GM19238 (cell line): ENCODE results near the gene TM9SF1.
A peak's percentile ranks its signal among the peaks of the same experiment; 100 is the strongest.

ENCODE experiments used
- DNase-seq: peaks from one replicate; pipeline ENCODE4 v3.0.0; 2011; ENCODE audit warnings: low spot score; ENCODE audit not compliant: insufficient read length

TM9SF1 gene

GRCh38 chr14:24195186-24196070 lies at the start of gene TM9SF1:
TM9SF1 (minus strand) TSS chr14:24195441; CDS start chr14:24195019, 422 bp downstream.
- DNase-seq: peak; percentile 93

GRCh38 chr14:24243336-24243836 lies 48.1 kb upstream of the TM9SF1 start:
- no peak for DNase-seq

- DNase-seq: peak; percentile 94
Measured at GRCh38 chr14:24241829-24242443, 46.7 kb upstream of the TM9SF1 start.

DNA sequence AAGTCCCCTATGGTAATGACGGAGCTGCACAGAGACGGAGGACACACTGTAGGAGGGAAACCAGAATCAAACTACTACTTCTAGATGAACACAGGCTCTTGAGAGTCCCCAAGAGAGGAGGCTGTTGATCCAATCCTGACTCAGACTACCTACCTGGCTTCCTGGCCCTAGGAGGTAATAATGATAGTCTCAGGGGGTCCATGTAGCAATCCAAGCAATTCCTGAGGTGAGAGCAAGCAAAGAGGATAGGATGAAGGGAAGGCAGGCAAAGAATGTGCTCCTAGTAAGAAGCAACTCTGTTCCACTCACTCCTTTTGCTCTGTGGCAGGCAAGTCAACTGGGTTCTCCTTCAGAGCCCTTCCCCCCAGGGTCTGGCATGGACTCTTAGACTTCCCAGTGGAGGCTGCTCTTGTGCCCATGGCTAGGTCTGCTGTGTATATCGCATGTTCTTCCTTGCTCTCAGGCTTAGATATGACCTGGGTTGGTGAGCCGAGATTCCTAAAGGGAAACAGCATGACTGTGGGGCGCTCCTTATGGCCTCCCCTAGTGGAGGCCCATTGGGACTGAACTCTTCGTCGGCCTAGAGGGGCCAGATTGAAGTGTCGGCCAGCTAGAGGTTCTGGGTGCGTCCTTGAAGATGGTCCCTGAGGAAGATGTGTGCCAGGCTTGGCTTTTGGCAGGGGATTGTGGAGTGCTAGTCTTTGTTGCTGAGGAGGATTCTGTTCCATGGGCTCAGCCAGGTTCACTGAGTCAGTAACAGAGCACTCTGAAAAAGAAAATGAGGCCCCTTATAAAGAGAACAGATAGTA lies 45.1 kb upstream of the TM9SF1 start:
- no peak for DNase-seq

DNA sequence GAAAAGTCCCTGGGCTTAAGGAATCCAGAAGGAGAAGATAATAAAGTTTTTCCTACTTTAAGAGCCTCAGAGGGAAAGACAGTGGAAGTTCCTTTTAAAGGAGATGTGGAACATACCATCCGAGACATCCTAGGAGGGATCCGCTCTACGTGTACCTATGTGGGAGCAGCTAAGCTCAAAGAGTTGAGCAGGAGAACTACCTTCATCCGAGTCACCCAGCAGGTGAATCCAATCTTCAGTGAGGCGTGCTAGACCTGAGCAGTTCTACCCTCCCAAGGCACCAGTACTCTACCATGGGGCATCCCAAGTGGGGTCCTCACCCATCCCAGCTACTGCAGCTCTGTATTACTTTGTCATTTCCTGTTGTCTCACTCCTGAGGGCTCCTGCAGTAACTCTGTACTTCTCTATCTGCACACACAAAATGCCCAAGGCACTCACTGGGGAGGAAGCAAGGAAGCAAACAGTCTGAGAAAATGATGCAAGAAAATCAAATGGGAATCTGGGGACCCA lies 43.3 kb upstream of the TM9SF1 start:
- no peak for DNase-seq

DNA sequence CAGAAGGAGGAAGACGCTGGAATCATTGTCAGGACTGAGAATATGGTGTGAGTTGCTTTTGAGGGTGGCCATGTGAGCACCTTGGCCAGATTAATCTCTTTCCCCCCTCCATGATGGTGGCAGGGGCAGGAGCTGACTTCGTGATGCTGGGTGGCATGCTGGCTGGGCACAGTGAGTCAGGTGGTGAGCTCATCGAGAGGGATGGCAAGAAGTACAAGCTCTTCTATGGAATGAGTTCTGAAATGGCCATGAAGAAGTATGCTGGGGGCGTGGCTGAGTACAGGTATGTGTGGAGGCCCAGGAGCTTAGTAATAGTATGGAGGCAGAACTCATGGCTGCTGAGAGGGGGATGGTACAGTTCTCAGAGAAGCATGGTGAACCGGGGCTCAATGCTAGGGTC lies 42.9 kb upstream of the TM9SF1 start:
- DNase-seq: no peak

GRCh38 chr14:24237463-24237955 lies 42.3 kb upstream of the TM9SF1 start:
- no peak for DNase-seq

- DNase-seq: no peak
Measured at GRCh38 chr14:24236689-24237462, 41.6 kb upstream of the TM9SF1 start.

DNA sequence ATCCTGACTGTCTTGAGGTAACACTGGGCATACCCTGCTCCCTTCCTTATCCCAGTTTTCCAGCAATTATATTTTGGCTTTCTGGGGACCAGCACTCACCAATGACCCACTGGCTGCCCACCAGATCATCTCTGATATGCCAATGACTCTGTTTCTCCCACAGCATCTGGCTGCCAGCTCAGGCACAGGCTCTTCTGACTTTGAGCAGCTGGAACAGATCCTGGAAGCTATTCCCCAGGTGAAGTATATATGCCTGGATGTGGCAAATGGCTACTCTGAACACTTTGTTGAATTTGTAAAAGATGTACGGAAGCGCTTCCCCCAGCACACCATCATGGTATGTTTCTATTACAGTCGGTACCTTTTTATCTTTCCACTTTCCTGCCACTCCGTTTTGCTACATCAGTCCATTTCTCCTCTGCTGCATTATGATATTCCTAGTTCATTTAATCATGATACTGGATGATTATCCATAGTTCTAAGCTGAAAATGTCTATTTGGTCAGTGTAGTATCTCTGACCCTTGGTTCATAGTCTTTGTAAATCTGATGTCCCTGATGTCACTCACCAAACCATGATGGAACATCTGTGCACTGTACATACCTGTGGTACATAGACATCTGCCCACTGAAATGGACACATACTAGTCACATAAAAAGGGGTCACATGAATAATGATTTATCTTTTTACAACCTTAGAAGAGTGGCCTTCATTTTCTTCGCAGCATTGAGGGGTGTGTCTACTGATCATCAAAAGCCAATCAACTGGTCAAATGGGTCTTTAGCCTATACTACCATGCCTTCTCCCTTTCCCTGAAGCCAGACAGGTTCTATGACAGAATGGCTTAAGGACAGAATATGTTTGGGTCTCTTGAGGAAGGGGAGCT lies 40.8 kb upstream of the TM9SF1 start:
- DNase-seq: no peak

DNA sequence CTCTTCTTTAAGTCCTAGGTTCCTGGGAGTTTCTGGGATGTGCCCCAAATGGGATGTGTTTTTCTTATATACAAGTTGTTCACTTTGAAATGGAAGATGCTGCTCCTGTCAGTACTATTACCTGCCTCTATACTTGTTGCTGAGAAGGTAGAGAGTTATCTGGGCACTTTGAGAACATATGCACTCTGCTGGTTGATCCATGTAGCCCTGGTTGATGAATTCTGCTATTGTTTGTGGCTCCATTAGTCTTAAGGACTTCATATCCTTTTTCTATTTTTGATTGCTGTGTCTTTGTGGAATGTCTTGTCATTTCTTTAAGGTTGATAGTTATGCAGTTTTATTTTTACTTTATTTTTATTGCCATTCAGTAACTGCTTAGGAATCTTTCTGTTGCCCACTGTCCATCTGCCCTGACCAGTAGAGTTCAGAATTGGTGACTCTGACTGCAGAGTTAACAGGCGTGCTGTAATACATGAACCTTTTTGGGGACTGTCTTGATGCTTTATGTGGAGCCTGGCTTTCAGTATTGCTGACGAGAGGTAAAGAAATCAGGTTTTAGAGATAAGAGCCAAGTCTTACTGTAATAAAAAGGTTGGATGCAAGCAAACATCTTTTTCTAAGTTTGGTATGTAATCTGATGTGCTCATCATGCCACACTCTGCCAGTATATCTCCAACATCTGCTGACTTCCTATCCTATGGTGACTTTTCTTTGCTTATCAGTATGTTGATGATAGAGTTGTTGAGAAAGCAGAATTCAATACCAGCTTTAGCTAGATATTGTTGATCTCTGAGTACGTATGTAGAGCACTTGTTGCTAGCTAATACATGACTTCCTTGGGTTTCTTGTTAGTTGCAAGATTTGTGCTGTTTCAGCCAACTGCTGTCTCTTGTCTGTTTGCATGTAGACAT lies 39.1 kb upstream of the TM9SF1 start:
- DNase-seq: no peak

DNA sequence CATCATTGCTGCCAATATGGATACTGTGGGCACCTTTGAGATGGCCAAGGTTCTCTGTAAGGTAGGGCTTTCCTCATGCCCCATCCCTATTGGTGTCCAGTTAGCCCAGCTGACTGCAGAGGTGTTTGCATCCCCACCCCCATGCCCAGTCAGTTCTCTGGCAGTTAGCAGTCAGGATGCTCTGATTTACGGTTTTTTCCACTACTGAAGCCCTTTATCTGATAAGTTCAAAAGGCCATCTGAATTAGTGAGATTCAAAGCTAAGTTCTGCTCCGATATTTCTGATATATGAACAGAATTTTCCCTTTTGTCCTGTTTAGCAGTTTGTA lies 38.3 kb upstream of the TM9SF1 start:
- DNase-seq: no peak

DNA sequence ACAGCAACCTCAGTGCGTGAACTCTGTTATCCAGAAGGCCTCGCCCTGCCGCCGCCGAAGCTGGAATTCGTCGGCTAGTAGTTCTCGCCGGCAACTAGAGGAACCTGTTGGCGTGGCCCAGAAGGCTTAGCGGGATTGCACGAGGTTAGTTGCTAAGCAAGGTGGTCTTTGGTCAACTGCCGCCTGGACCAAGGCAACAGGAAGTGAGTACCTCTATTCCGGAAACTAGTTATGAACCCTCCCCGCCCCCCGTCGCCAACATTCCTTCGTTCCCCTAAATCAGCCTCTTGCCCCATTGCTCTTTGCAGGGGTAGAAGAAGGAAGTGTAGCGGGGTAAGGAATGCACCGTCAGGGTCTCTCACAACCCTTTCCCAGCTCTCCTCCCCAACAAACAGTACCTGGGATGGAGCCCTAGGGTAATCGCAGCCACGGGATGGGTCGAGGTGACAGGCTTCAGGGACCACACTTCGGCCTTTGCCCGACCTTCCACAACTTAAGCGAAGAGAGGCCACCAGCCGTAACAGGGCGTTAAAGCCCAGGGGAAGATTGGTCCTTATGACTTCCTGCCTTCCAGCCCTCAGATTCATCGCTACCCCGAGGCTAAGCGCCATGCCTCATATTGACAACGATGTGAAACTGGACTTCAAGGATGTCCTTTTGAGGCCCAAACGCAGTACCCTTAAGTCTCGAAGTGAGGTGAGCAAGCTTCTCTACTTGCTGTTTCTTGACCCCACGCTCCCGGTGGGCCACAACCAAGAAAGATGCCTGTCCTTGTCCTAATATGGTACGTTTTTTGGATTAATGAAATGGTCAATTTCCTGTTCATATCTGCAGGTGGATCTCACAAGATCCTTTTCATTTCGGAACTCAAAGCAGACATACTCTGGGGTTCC lies 37.6 kb upstream of the TM9SF1 start, which contains the start of gene GMPR2:
Gene GMPR2 (plus strand): TSS at position 285 of the 893 bp plus-strand sequence. CDS start 325 bp downstream, at position 610.
- DNase-seq: no peak

- peak; percentile 76 for DNase-seq
Measured at GRCh38 chr14:24232121-24232644, 36.9 kb upstream of the TM9SF1 start, which contains the start of gene NEDD8. NEDD8 (minus strand) TSS chr14:24232367; CDS start chr14:24232267, 100 bp downstream.

DNA sequence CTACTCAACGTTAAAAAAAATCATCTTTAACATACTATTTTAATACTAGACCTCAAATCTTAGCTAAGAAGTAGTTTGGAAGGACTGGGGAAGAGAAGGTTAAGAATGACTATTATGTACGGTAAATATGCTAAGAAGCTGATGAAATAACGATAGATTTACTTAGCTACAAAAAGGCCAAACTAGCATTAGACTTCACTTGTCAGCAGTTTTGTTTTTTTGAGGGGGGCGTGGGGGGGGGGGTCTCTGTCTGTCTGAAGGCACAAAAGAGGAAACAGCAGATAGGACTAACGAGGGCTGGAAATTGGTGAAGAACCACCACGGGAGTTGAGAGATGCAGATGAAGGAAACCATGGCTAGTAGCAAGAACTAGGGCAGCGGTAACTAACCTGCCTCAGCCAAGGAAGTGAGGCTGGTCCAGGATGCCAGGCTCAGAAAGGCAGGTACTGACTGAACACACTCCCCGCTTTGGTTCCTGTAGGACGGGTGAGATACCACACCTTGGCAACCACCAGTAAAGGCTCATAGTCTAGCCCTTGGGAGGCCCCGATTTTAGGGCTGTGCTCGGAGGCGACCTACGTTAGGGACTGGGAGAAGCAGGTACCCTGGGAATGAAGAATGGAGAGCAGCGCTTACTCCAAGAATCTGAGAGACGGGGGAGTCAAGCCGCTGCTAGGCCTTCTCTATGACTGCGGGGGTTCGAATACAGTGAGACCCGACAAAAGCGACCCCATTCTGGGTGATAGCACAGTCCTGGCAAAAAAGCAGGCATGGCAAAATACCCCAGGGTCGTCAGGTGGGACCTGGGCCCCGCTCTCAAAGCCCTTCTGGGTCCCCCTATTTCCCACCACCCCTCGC lies 36.3 kb upstream of the TM9SF1 start:
- DNase-seq: no peak

DNA sequence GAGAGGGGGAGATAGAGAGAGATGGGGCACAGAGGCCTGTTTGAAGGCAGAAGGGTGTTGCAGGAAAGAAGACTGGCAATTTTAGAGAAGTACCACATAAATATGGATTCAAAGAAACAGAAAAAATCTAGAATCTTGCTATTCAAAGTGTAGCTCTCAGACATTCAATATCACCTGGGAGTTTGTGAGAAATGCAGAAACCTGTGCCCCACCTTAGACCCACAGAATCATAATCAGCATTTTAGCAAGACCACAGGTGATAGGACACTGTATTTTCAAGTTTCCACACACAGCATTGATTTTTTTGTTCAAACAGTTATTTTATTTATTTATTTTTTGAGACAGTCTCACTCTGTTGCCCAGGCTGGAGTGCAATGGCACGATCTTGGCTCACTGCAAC lies 33.7 kb upstream of the TM9SF1 start:
- DNase-seq: no peak

- DNase-seq: no peak
Measured at GRCh38 chr14:24226473-24226872, 31.2 kb upstream of the TM9SF1 start.
